IMR-90 (cell line): Measurements from ENCODE around the gene MREG. TPM values are rescaled to one million over a fixed set of nuclear protein-coding genes. Genes with fewer than 3 reads are reported as not detected.
A peak's percentile ranks its signal among the peaks of the same experiment; 100 is the strongest.

Source experiments
- ATAC-seq: fragments of 200-7000 bp; cut with Tn5 transposase; 2 replicates; pipeline ENCODE4 v1.9.1; 2020; ENCODE audit warnings: low read depth, mild to moderate bottlenecking, moderate library complexity
- BruUV-seq: library from RNA; stranded (reverse); fragments of 400-500 nt; replicated peaks from 2 replicates; lab custom pipeline; 2021; lab: Mats Ljungman, UMichigan
- CTCF ChIA-PET: fragments of 300-600 bp; formaldehyde crosslinking; extraction: SDS; loops from one replicate; lab custom pipeline; 2021; ENCODE audit warnings: antibody characterized with exemption; lab: Yijun Ruan, JAX
- POLR2A ChIA-PET: fragments of 300-600 bp; sonication (Branson Sonifier 250); formaldehyde crosslinking; loops from one replicate; lab custom pipeline; 2022; ENCODE audit warnings: antibody characterized with exemption; ENCODE audit not compliant: unreplicated experiment; lab: Charles Lee
- DNase-seq: peaks from one replicate; pipeline ENCODE4 v3.0.0; 2013
- H2AFZ ChIP-seq: replicated peaks from 2 replicates; pipeline ENCODE3; 2013; ENCODE audit warnings: low read length, mild to moderate bottlenecking; ENCODE audit not compliant: poor library complexity
- H2AK5ac ChIP-seq: 2 replicates; pipeline ENCODE4 v1.6.1; 2013; ENCODE audit warnings: low read depth, low read length, inconsistent platforms
- H2AK9ac ChIP-seq: replicated peaks from 2 replicates; pipeline ENCODE3; 2013; ENCODE audit warnings: mild to moderate bottlenecking, low read depth, low read length, moderate library complexity; ENCODE audit not compliant: poor library complexity
- H2BK120ac ChIP-seq: 2 replicates; pipeline ENCODE4 v1.6.1; 2013; ENCODE audit warnings: low read depth, low read length, inconsistent platforms
- H2BK15ac ChIP-seq: 3 replicates; pipeline ENCODE4 v1.6.1; 2013; ENCODE audit warnings: low read depth, low read length, inconsistent platforms
- H2BK20ac ChIP-seq: 2 replicates; pipeline ENCODE4 v1.6.1; 2013; ENCODE audit warnings: low read depth, mild to moderate bottlenecking, inconsistent platforms, low read length, moderate library complexity
- H2BK5ac ChIP-seq: 2 replicates; pipeline ENCODE4 v1.6.1; 2013; ENCODE audit warnings: mild to moderate bottlenecking, low read depth, low read length, inconsistent platforms; ENCODE audit not compliant: poor library complexity, severe bottlenecking
- H3K14ac ChIP-seq: replicated peaks from 2 replicates; pipeline ENCODE4 v1.6.1; 2013; ENCODE audit warnings: low read depth, low read length, inconsistent platforms
- H3K18ac ChIP-seq: 2 replicates; pipeline ENCODE4 v1.6.1; 2013; ENCODE audit warnings: low read depth, low read length, control low read depth
- H3K23ac ChIP-seq: 2 replicates; pipeline ENCODE4 v1.6.1; 2013; ENCODE audit warnings: low read depth, low read length, inconsistent platforms
- H3K27ac ChIP-seq: 2 replicates; pipeline ENCODE4 v1.5.1; 2013; ENCODE audit warnings: mild to moderate bottlenecking, control low read depth, low read length; ENCODE audit not compliant: insufficient read depth
- H3K27me3 ChIP-seq: 2 replicates; pipeline ENCODE4 v1.6.1; 2013; ENCODE audit warnings: low read length; ENCODE audit not compliant: control insufficient read depth, insufficient read depth
- H3K36me3 ChIP-seq: 2 replicates; pipeline ENCODE4 v1.6.1; 2013; ENCODE audit warnings: low read length, mixed read lengths; ENCODE audit not compliant: control insufficient read depth, insufficient read depth
- H3K4ac ChIP-seq: 2 replicates; pipeline ENCODE4 v1.6.1; 2013; ENCODE audit warnings: low read depth, low read length, inconsistent platforms
- H3K4me1 ChIP-seq: 2 replicates; pipeline ENCODE4 v1.6.1; 2013; ENCODE audit warnings: low read length, mixed read lengths; ENCODE audit not compliant: control insufficient read depth, insufficient read depth
- H3K4me2 ChIP-seq: 2 replicates; pipeline ENCODE4 v1.6.1; 2013; ENCODE audit warnings: low read depth, mild to moderate bottlenecking, control low read depth, low read length, moderate library complexity
- H3K4me3 ChIP-seq: 2 replicates; pipeline ENCODE4 v1.5.1; 2013; ENCODE audit warnings: low read depth, mild to moderate bottlenecking, control low read depth, low read length, moderate library complexity; ENCODE audit not compliant: insufficient read depth
- H3K56ac ChIP-seq: 2 replicates; pipeline ENCODE4 v1.6.1; 2013; ENCODE audit warnings: low read length, inconsistent platforms; ENCODE audit not compliant: insufficient read depth; ENCODE audit errors: extremely low read depth
- H3K79me1 ChIP-seq, 2 experiments: 2 replicates each; pipeline ENCODE4 v1.6.1; 2013; ENCODE audit warnings: low read length in 2 of 2, inconsistent platforms in 1 of 2, low read depth in 1 of 2
- H3K9ac ChIP-seq: 2 replicates; pipeline ENCODE4 v1.6.1; 2013; ENCODE audit warnings: low read depth, low read length, control low read depth
- H3K9me1 ChIP-seq: 2 replicates; pipeline ENCODE4 v1.6.1; 2013; ENCODE audit warnings: low read length, inconsistent platforms; ENCODE audit not compliant: insufficient read depth
- H3K9me3 ChIP-seq: 2 replicates; pipeline ENCODE4 v1.6.1; 2013; ENCODE audit warnings: low read length; ENCODE audit not compliant: control insufficient read depth, insufficient read depth
- H4K20me1 ChIP-seq: 2 replicates; pipeline ENCODE4 v1.6.1; 2013; ENCODE audit warnings: low read length, inconsistent platforms; ENCODE audit not compliant: insufficient read depth
- H4K5ac ChIP-seq: 2 replicates; pipeline ENCODE4 v1.6.1; 2013; ENCODE audit warnings: mild to moderate bottlenecking, low read depth, low read length, control low read depth
- H4K8ac ChIP-seq, 2 experiments: 2 replicates each; pipeline ENCODE4 v1.6.1; 2013; ENCODE audit warnings: low read depth in 2 of 2, low read length in 2 of 2, control low read depth in 1 of 2, inconsistent platforms in 1 of 2
- H4K91ac ChIP-seq: 2 replicates; pipeline ENCODE4 v1.6.1; 2013; ENCODE audit warnings: low read depth, low read length, inconsistent platforms; ENCODE audit not compliant: insufficient read depth
- MXI1 ChIP-seq: IDR thresholded peaks from 2 replicates; pipeline ENCODE4 v1.6.1; 2012; ENCODE audit warnings: low read depth, mild to moderate bottlenecking, low read length, moderate library complexity, borderline replicate concordance
- NFE2L2 ChIP-seq: fragments of 150-350 bp; IDR thresholded peaks from 2 replicates; pipeline ENCODE4 v1.6.1; 2016; ENCODE audit warnings: low read depth, mild to moderate bottlenecking, low read length
- WGBS, 2 experiments: methylation state at CpG; one replicate each; pipeline versions ENCODE4 v1.1.5 to v1.1.7; 2013; ENCODE audit warnings: missing lambda C conversion rate in 2 of 2; ENCODE audit not compliant: insufficient read length in 1 of 2; ENCODE audit errors: extremely low coverage in 2 of 2; 5-methylcytosine and 5-hydroxymethylcytosine counted together
- dilution Hi-C: fragments of 300-500 bp; cut with HindIII; formaldehyde crosslinking; loops from one replicate; pipeline ENCODE4 v1.14.3; 2018; ENCODE audit warnings: low sequenced_read_pairs; ENCODE audit not compliant: unreplicated experiment
- in situ Hi-C: fragments of 300-500 bp; cut with MboI; formaldehyde crosslinking; loops from 3 replicates; pipeline ENCODE4 v1.14.3; 2019; ENCODE audit warnings: low sequenced_read_pairs, inconsistent platforms, mixed read lengths
- intact Hi-C: fragments of 100-400 bp; cut with micrococcal nuclease; formaldehyde crosslinking; loops from 2 replicates; pipeline ENCODE4 v1.10.0; 2022
- polyA plus RNA-seq, 3 experiments: library from polyadenylated mRNA; depleted of rRNA; stranded (reverse); fragments of >200 nt; gene quantifications; 2 replicates each; pipeline ENCODE4 v1.2.3, GENCODE V29; 2012; ENCODE audit warnings: low replicate concordance in 1 of 3
- total RNA-seq: library from RNA; depleted of rRNA; stranded (reverse); fragments of >200 nt; gene quantifications from 2 replicates; pipeline ENCODE4 v1.2.3, GENCODE V29; 2012

Gene MREG
- total and polyA plus RNA-seq, 2 of the 4 experiments (the other 2 are of a cell fraction): 1.0 to 1.8 TPM

GRCh38 chr2:215974700-215975429 is 38.5 kb downstream of the MREG start:
- no peak overlapping the region for H3K18ac ChIP-seq
- H3K23ac ChIP-seq: no peak overlapping the region
- H4K8ac ChIP-seq: no peak overlapping the region
- BruUV-seq: no TSS peak
- no peaks in the 10 kb centered on the region for H3K27me3 ChIP-seq
- no CpG with 5 or more reads among the region's 2 CpGs for WGBS, 2 experiments
- ChIA-PET CTCF (no interaction called here), POLR2A (no interaction called here)
- no peak overlapping the region for H2AK9ac ChIP-seq
- no peak overlapping the region for H3K56ac ChIP-seq
- no peak overlapping the region for H2BK20ac ChIP-seq
- no peak overlapping the region for H3K4me3 ChIP-seq
- no peak overlapping the region for H3K4ac ChIP-seq
- DNase-seq (no peak), ATAC-seq (no peak)
- H2BK120ac ChIP-seq: no peak overlapping the region
- no peak overlapping the region for H4K5ac ChIP-seq
- H2AK5ac ChIP-seq: no peak overlapping the region
- H3K36me3 ChIP-seq: no peaks in the 10 kb centered on the region
- H3K79me1 ChIP-seq: no peaks in the 10 kb centered on the region
- H3K14ac ChIP-seq: no peak overlapping the region
- no peak overlapping the region for H2BK15ac ChIP-seq
- H3K9ac ChIP-seq: no peak overlapping the region
- no peaks in the 10 kb centered on the region for H3K9me3 ChIP-seq
- no peaks in the 10 kb centered on the region for H3K4me1 ChIP-seq
- intact Hi-C loops: no loop called here
- no peak overlapping the region for H2AFZ ChIP-seq
- H3K4me2 ChIP-seq: no peak overlapping the region
- peak overlapping the region; percentile 85 for H2BK5ac ChIP-seq
- H3K27ac ChIP-seq: no peak overlapping the region
- H4K91ac ChIP-seq: no peak overlapping the region
- H4K20me1 ChIP-seq: no peaks in the 10 kb centered on the region
- TF ChIP-seq MXI1 (no peak), NFE2L2 (no peak)
- in situ Hi-C loops: no loop called here
- dilution Hi-C loops: no loop called here
- H3K9me1 ChIP-seq: no peaks in the 10 kb centered on the region
